IPS DF 4.7 (cell line): ENCODE measurements around the gene CRY1.

Experiments
- DNase-seq: peaks from one replicate; pipeline ENCODE4 v3.0.0-alpha.2; 2013; ENCODE audit warnings: low spot score; ENCODE audit errors: extremely low read depth

The CRY1 gene

GRCh38 chr12:107093417-107094182 lies at the start of gene CRY1:
TSS of gene CRY1 (minus strand) at chr12:107093549. CDS start at chr12:107092961, 588 bp downstream.
- DNase-seq: peak; percentile 87

- DNase-seq: no peak
These were observed 46.4 kb upstream of the CRY1 start for GRCh38 chr12:107139787-107140186.

GRCh38 chr12:107138990-107139389 lies 45.6 kb upstream of the CRY1 start:
- no peak for DNase-seq

- DNase-seq: no peak
These were observed 41.8 kb upstream of the CRY1 start for GRCh38 chr12:107135177-107135576.

GRCh38 chr12:107134558-107134957 lies 41.2 kb upstream of the CRY1 start:
- peak; percentile 64 for DNase-seq

GRCh38 chr12:107133462-107133861 lies 40.1 kb upstream of the CRY1 start:
- no peak for DNase-seq

- DNase-seq: peak; percentile 71
These were observed 38.7 kb upstream of the CRY1 start for GRCh38 chr12:107131832-107132616.

- no peak for DNase-seq
These were observed 37.7 kb upstream of the CRY1 start for GRCh38 chr12:107130830-107131611.

GRCh38 chr12:107129315-107129930 lies 36.1 kb upstream of the CRY1 start:
- DNase-seq: no peak

- no peak for DNase-seq
These were observed 34.4 kb upstream of the CRY1 start for GRCh38 chr12:107127482-107128430.

- no peak for DNase-seq
These were observed 33.6 kb upstream of the CRY1 start for GRCh38 chr12:107126796-107127481.

- DNase-seq: no peak
These were observed 32.5 kb upstream of the CRY1 start for GRCh38 chr12:107125833-107126232.

- DNase-seq: no peak
These were observed 29.2 kb upstream of the CRY1 start for GRCh38 chr12:107122452-107122958.

GRCh38 chr12:107119091-107119490 lies 25.7 kb upstream of the CRY1 start:
- DNase-seq: no peak

GRCh38 chr12:107118624-107119023 lies 25.3 kb upstream of the CRY1 start:
- DNase-seq: no peak

- no peak for DNase-seq
These were observed 21.8 kb upstream of the CRY1 start for GRCh38 chr12:107115119-107115518.

- DNase-seq: no peak
These were observed 18.0 kb upstream of the CRY1 start for GRCh38 chr12:107111314-107111713.

- no peak for DNase-seq
These were observed 16.7 kb upstream of the CRY1 start for GRCh38 chr12:107109726-107110719.
